ENCODE data around the gene RAD51B. TPM values are rescaled to one million over a fixed set of nuclear protein-coding genes. Genes with fewer than 3 reads are reported as not detected.

RAD51B gene
- total and polyA plus RNA-seq, 9 of the 15 experiments (the other 6 are each of a cell fraction or from before 2014, with no cell fraction given): 8.5 to 17.3 (median 11.3) TPM

GRCh38 chr14:68447581-68448251 lies 628.1 kb downstream of the RAD51B start (continued):
- no peak for TF ChIP-seq ZBTB11 (CRISPR knock-in tag; IDR thresholded peaks at IDR 0.05)
- TF ChIP-seq TGIF2 (CRISPR knock-in tag; IDR thresholded peaks at IDR 0.05): no peak
- no peak for TF ChIP-seq SAFB2 (IDR thresholded peaks at IDR 0.05; ENCODE audit: borderline replicate concordance, low read depth, low read length, severe bottlenecking)
- no peak for TF ChIP-seq JUND (IDR thresholded peaks at IDR 0.05; ENCODE audit: borderline replicate concordance, low read depth, low read length)
- no peak for TF ChIP-seq JUND (tag; IDR thresholded peaks at IDR 0.05; ENCODE audit: borderline replicate concordance, low read depth, low read length)
- TF ChIP-seq MYBL2 (IDR thresholded peaks at IDR 0.05; ENCODE audit: low read depth): no peak
- TF ChIP-seq MYBL2 (CRISPR knock-in tag; IDR thresholded peaks at IDR 0.05; ENCODE audit: borderline replicate concordance): no peak
- TF ChIP-seq AFF1 (IDR thresholded peaks at IDR 0.05; ENCODE audit: low read depth in 1 of 2, partially characterized antibody in 2 of 2): no peak

All from K562 (cell line).